Right lung (tissue), 5 donors: ENCODE results near the gene HDDC3. TPM values are rescaled to one million over a fixed set of nuclear protein-coding genes. Genes with fewer than 3 reads are reported as not detected.
"Not testable (repeated sequence)": the region's sequence is repeated elsewhere in the genome, so short reads cannot be mapped to it uniquely, and the experiment has no call there.

Experiments used
- DNase-seq, 2 donors: peaks; one replicate each; pipeline ENCODE4 v3.0.0-alpha.2; 2013
- polyA plus RNA-seq, 5 donors: library from polyadenylated mRNA; unstranded; fragments of 120-200 nt; gene quantifications; one replicate each; pipeline versions ENCODE4 v1.2.1 to v1.2.3, GENCODE V29; 2013; ENCODE audit warnings: inconsistent platforms in 1 of 5, low replicate concordance in 1 of 5; ENCODE audit not compliant: insufficient read length in 5 of 5, insufficient read depth in 1 of 5

Gene HDDC3
- polyA plus RNA-seq, 5 donors, result 11.5 to 17.5 (median 16.1) TPM

- DNase-seq, result no peak
These were observed 21.7 kb downstream of the HDDC3 start for GRCh38 chr15:90910441-90911301.

- no peak for DNase-seq
These were observed 22.4 kb downstream of the HDDC3 start for GRCh38 chr15:90909976-90910375.

GRCh38 chr15:90909449-90909848 is 22.9 kb downstream of the HDDC3 start:
- DNase-seq, result not testable (repeated sequence)

- no peak for DNase-seq
These were observed 24.4 kb downstream of the HDDC3 start for GRCh38 chr15:90907838-90908507.

- DNase-seq, result no peak
These were observed 25.2 kb downstream of the HDDC3 start for GRCh38 chr15:90907051-90907660.

- no peak for DNase-seq
These were observed 26.0 kb downstream of the HDDC3 start for GRCh38 chr15:90906181-90906849.

GRCh38 chr15:90905306-90906180 is 26.8 kb downstream of the HDDC3 start:
- no peak for DNase-seq

GRCh38 chr15:90904746-90905145 is 27.6 kb downstream of the HDDC3 start:
- no peak for DNase-seq

GRCh38 chr15:90903733-90904536 is 28.4 kb downstream of the HDDC3 start:
- DNase-seq, result no peak

- no peak for DNase-seq
These were observed 29.3 kb downstream of the HDDC3 start, which contains the start of gene MAN2A2 for GRCh38 chr15:90902840-90903732. MAN2A2 (plus strand) TSS chr15:90903302; CDS start chr15:90904208, 906 bp downstream.

GRCh38 chr15:90902040-90902839 is 30.1 kb downstream of the HDDC3 start:
- peak; percentile 83 to 85 for DNase-seq

GRCh38 chr15:90901175-90902039 is 30.9 kb downstream of the HDDC3 start:
- no peak for DNase-seq

- DNase-seq, result not testable (repeated sequence)
These were observed 35.2 kb downstream of the HDDC3 start for GRCh38 chr15:90897131-90897655.

- no peak for DNase-seq
These were observed 36.7 kb downstream of the HDDC3 start for GRCh38 chr15:90895571-90896117.

GRCh38 chr15:90893175-90894090 is 38.9 kb downstream of the HDDC3 start:
- DNase-seq, result no peak
